GM19438 (cell line): ENCODE results near the gene NRG2.

Source experiments
- ATAC-seq: cut with Tn5 transposase; IDR thresholded peaks from one replicate; pipeline ENCODE4 v1.9.1; 2021; ENCODE audit warnings: low read depth; ENCODE audit not compliant: unreplicated experiment

The NRG2 gene

GRCh38 chr5:139821806-139822552 is 221.1 kb downstream of the NRG2 start:
- ATAC-seq = no peak

DNA sequence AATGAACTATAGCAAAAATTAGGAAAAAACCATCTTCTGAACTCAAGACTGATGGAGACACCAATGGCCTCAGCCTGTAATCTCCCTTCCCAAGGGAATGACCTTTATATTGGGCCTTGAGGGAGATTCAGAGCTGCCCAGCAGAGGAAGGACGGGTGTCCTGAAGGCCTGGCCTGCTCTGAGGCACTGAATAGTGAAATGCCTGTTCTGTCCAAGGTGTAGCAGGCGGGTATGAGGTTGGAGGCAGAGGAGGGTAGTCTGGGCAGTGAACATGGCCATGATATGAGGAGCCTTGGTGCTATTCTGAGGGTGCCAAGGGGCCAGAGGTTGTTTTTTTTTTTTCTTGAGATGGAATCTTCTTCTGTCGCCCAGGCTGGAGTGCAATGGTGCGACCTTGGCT is 222.5 kb downstream of the NRG2 start:
- no peak for ATAC-seq

GRCh38 chr5:139820130-139820529 is 223.0 kb downstream of the NRG2 start:
- ATAC-seq = no peak

DNA sequence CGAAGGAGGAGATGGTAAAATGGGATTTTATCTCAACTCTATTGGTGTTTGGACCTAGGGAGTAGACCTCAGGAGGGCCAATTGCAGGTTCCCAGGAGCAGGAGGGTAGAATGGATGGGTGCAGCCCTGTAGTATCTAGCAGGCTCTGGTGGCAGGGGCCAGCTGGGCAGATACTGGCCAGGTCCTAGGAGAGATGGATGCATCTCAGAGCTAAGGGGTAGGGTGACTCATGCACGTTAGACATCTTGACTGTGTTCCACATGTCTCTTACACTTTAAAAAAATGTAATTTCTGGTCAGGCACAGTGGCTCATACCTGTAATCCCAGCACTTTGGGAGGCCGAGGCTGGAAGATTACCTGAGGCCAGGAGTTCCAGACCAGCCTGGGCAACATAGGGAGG is 225.1 kb downstream of the NRG2 start:
- ATAC-seq = no peak

GRCh38 chr5:139817362-139817761 is 225.7 kb downstream of the NRG2 start:
- no peak for ATAC-seq

- no peak for ATAC-seq
Measured at GRCh38 chr5:139816566-139816965, 226.5 kb downstream of the NRG2 start.

DNA sequence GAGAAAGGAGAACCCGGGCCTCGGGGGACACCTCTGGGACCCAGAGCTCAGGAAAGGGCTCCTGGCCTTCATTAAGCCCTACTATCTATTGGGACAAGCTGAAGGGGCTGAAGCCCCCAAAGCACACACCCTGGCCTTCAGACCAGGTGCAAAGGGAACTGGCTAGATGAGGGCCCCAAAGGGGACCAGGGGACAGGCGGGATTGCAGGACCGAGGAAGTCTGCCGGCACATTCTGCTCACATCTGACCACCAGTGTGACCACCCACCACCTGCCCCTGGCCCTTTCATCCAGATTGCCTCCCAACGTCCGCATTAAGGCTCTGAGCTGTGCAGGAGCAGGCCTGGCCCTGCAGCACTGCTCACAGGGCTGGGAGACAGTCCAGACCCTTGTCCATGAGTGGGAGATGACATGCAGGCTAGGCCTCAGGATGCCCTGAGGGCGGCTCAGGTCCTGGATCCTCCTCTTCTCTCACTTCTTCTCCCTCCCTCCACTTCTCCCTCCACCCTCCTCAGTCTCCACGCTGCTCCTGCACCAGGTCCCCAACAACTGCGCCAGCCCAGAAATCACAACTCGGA is 228.3 kb downstream of the NRG2 start:
- ATAC-seq = no peak

DNA sequence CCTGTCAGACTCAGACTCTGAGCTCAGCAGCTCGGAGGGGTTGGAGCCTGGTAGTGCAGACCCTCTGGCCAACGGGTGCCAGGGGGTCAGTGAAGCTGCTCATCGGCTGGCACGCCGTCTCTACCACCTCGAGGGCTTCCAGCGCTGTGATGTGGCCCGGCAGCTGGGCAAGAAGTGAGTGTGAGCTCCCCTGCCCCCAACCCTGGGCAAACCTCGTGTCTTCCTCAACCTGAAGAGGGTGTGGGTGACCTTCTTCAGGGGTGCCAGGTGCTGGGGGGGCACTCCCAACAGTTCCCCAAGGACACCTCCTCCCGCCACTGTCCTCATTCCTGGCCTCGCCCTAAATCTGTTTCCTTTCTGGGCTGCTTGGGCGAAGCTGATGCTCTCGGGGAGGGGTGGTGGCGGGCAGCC is 228.9 kb downstream of the NRG2 start:
- ATAC-seq = no peak

- no peak for ATAC-seq
Measured at GRCh38 chr5:139812836-139813805, 230.0 kb downstream of the NRG2 start.

DNA sequence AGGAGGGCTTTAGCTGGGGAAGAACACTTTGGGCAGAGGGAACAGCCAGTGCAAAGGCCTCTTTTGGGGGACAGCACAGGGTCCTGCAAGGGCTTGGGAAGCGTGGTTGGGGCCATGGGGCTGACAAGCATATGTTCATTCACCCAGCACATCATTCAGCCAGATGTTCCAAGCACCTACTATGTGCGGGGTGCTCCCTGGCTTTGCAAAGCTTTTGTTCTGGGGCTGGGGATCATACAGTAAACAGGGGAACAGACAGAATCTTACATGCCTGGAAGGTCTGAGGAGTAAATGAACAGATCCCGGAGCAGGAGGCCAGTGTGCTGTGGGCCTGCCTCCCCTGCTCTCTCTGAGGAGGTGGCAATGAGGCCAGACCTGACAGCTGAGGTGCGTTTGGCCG is 230.8 kb downstream of the NRG2 start:
- no peak for ATAC-seq

DNA sequence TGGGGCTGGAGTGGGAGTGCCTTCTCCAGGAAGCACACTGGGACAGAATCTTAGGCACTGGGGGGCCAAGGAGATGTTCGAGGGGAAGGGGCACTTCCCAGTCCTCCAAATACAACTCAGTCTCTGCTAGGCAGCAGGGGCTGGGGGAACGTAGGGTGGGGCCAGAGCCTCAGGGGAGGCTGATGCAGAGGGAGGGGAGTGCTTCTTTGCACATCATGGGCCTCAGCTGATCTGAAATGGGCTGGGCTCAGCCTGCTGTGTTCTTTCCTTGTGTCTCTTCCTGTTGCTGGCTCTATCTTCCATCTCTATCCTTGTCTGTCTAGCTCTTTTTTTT is 231.9 kb downstream of the NRG2 start:
- no peak for ATAC-seq

- no peak for ATAC-seq
Measured at GRCh38 chr5:139810341-139811273, 232.5 kb downstream of the NRG2 start.

DNA sequence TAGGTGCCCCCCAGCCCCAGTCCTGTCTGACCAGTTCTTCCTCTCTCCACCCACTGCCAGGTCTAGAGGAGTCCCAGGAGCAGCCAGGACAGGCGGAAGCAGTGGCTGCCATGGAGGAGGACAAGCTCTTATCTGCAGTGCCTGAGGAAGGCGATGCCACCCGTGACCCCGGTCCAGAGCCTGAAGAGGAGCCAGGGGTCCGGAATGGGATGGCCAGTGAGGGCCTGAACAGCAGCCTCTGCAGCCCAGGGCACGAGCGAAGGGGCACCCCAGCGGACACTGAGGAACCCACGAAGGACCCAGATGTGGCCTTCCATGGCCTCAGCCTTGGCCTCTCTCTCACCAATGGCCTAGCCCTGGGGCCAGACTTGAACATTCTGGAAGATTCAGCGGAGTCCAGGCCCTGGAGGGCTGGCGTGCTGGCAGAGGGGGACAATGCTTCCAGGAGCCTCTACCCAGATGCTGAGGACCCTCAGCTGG is 233.7 kb downstream of the NRG2 start:
- no peak for ATAC-seq

DNA sequence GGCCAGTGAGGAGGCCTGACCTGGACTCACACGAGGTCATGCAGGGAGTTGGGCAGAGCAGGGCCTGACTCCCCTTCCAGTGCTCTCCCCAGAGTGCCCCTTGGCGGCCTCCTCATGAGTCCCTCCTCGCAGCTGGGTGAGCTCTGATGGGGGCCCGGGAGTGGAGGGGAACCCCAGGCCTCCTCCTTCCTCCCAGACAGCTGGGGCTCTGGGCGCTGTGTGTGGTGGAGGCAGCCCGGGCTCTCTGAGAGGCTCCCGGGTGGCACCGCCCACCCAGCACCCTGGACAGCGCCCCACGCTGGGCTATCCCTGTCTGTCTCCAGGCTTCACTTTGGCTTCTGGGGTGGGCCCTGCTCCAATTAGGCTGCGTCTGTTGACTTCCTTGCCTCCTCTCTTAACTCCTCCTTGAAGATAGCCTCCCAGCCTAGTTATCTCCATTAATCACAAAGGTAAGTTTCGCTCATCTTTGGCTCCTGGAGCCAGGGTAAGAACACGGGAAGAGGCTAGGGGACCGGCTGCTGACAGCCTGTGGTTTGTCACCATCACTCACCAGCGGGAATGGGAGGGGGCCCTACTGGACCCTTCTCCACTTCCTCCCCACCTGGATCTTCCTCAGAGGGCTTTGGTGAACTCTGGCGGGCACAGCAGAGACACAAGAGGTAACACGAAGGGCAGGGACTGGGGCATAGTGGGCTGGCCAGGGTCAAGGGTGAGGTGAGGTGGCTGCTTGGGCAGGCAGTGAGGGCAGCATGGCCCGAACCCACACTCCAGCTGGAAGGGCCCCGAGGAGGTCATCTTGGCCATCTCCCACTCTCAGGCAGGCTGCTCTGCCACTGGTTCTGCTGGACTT is 234.4 kb downstream of the NRG2 start:
- no peak for ATAC-seq

GRCh38 chr5:139807647-139808030 is 235.5 kb downstream of the NRG2 start:
- ATAC-seq = no peak

DNA sequence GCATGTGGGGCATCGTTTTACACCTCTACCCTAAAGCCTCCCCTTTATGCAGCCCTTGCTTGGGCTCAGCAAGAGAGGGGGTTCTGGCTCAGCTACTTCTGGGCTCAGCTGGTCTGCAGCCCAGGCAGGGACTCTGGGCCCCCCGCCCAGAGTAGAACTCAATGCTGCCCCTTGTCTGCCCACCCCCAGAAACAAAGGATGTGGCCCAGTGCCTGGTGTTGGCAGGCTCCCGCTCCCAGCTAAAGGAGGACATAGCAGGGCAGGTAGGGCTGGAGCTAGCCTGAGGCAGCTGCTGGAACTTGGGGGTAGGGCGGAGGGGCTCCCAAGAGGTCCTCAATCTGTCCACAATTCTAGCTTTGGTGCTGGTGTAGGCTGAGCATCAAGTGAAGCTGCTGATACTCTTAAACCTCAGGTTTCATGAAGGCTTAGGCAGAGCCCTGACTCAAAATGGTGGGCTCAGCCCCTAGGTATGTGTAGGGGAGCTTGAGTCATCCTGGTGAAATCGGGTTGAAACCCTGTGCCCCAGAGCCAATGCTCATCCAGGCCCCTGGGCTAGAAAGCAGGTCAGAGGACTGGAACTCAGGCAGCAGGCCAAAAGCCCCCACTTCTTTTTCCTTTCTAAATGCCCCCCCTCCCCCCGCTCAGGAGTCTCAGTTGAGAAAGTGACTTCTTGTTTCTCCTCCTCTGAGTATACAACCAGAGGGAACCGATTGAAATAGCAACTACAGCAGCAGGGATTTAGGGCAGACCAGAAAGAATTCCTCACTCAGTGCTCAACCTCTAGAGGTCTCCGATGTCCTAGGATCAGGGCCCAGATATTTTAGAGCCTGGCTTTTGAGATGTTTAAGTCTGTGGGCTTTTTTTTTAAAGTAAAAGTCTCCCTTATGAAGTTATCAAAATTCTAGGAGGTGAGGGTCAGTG is 236.1 kb downstream of the NRG2 start:
- ATAC-seq = no peak

DNA sequence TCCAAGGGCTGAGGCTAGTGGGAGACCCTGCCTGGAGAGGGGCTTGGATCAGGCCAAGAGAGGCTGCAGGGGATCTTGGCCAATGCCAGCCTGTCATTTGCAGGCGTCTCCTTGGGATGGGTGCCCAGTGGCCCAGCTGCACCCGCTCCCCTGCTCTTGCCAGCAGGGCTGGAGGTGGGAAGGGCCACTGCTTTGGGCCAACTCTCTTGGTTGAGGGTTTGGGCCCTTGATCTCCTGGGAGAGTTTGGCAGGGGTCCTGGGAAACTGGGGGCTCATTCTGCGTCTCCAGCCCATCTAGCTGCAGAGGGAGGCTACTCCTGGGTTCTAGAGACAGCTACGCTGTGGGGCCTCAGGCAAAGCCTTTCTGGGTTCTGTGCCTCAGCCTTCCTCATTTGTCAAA is 237.0 kb downstream of the NRG2 start:
- ATAC-seq = no peak

DNA sequence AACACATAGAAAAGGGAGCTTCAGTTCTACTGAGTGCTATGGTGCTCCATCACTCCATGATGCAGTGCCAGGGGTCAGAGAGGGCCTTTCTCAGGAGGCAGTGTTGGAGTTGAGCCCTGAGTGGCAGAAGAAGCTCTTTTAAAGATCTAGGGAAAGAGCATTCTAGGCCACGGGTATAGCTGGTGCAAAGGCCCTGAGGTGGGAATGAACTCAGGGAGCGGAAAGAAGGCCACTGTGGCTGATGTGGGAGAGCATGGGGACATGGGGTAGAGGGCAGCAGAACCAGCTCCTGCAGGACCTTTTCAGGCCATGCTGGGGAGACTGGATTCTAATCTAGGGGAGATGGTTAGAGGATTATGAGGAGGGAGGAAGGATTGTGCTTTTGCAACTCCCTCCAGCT is 237.6 kb downstream of the NRG2 start:
- ATAC-seq = no peak
